Mammary epithelial cell (primary cell): ENCODE measurements around the gene SLC16A12.

Experiments used
- CTCF ChIP-seq, 2 donors: IDR thresholded peaks in 1 of 2; conservative IDR thresholded peaks in 1 of 2; 2 replicates each; pipeline ENCODE4 v1.5.1; 2011 to 2012; ENCODE audit warnings: inconsistent platforms in 2 of 2, low read length in 2 of 2, mild to moderate bottlenecking in 2 of 2, control low read depth in 1 of 2, low read depth in 1 of 2; ENCODE audit not compliant: insufficient read depth in 1 of 2; ENCODE audit errors: extremely low read depth in 1 of 2
- EZH2 ChIP-seq: IDR thresholded peaks from 2 replicates; pipeline ENCODE4 v1.6.1; 2012; ENCODE audit warnings: low read length, inconsistent platforms, borderline replicate concordance

GRCh38 chr10:89469517-89469916 is 65.9 kb downstream of the SLC16A12 start:
- TF ChIP-seq CTCF (conservative IDR thresholded peaks at IDR 0.05 in 1 of 2, IDR thresholded peaks at IDR 0.05 in 1 of 2; ENCODE audit: extremely low read depth in 1 of 2, insufficient read depth in 1 of 2, low read depth in 1 of 2, low read length in 2 of 2): no peak
- TF ChIP-seq EZH2: no peak
